ENCODE results near the gene LRP2BP.
"Not testable (repeated sequence)": the region's sequence is repeated elsewhere in the genome, so short reads cannot be mapped to it uniquely, and the experiment has no call there.

The LRP2BP gene

DNA sequence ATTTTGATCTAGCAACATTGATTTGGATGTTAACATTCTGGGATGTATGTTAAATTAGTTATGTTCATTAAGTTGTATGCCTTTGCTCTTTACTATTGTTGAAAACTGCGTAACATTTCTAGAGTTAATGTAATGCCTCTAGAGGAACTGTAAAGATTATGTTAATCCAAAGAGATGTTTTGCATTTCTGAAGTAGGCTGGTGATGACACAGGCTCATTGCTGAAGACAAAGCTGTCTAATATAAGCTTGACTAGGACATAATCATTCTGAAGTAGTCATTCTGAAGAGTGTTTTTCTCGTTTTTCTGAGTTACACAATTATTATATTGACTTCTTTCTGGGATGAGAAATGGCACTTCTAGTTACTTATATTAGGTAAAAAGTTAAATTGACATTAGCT lies 72.9 kb downstream of the LRP2BP start:
- DNase-seq, result no peak

GRCh38 chr4:185318679-185319078 lies 77.0 kb downstream of the LRP2BP start:
- no peak for DNase-seq

DNA sequence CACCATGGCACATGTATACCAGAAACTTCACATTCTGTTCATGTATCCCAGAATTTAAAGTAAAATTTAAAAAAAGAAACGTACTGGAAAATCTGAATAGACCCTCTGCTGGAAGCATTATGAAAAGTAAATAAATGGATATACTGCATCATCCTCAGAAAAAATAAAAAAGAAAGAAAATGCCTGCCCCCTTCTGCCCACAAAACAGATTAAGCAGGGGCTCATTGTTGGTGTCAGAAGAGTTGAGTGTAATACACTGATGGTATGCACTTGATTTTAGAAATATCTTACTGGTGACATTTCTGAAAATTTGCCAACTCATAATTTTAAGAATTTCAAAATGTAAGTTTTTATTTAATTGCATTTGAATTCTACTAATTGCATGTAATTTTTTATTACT lies 77.8 kb downstream of the LRP2BP start:
- DNase-seq, result no peak

GRCh38 chr4:185317462-185317861 lies 78.3 kb downstream of the LRP2BP start:
- DNase-seq, result not testable (repeated sequence)

All from inflammatory macrophage (primary cell).